A549 treated with RU486 at 1 μM for 4 hours (cell line): ENCODE data around the gene HSD11B1L. TPM values are rescaled to one million over a fixed set of nuclear protein-coding genes. Genes with fewer than 3 reads are reported as not detected.

Source experiments
- total RNA-seq: library from RNA; stranded (reverse); fragments of 200-300 nt; extraction: Qiagen RNA extraction; gene quantifications from 5 replicates; pipeline ENCODE4 v1.2.3, GENCODE V29; 2022; ENCODE audit warnings: low read depth

HSD11B1L gene
- 2.8 to 5.2 TPM (median 4.5 TPM) in 5 replicates for total RNA-seq

GRCh38 chr19:5680437-5681368 is at the start of gene HSD11B1L, which contains the start of gene MICOS13:
HSD11B1L (plus strand) TSS chr19:5681027; CDS start chr19:5684833, 3,806 bp downstream.
MICOS13 (minus strand) TSS chr19:5680516; CDS start chr19:5680486, 30 bp downstream.

GRCh38 chr19:5690125-5690954 is 9.5 kb downstream of the HSD11B1L start, which contains the start of gene RPL36:
RPL36 (plus strand) TSS chr19:5690295; CDS start chr19:5690508, 213 bp downstream.

GRCh38 chr19:5719961-5720790 is 39.3 kb downstream of the HSD11B1L start, which contains the start of the genes CATSPERD and LONP1:
CATSPERD (plus strand) TSS chr19:5720637; CDS start chr19:5720738, 101 bp downstream.
LONP1 (minus strand) TSS chr19:5720146; CDS start chr19:5720132, 14 bp downstream.

Other genes with a start within 250 kb of the HSD11B1L start
- not detected in 5 replicates for gene ZNRF4, start 225.6 kb upstream of the HSD11B1L start, total RNA-seq
- gene TINCR, start 113.1 kb upstream of the HSD11B1L start, total RNA-seq, result 2.0 to 3.1 TPM (median 2.6 TPM) in 5 replicates
- gene SAFB2, start 58.3 kb upstream of the HSD11B1L start, total RNA-seq, result 26.6 to 43.7 TPM (median 37.3 TPM) in 5 replicates
- 53.9 to 60.1 TPM (median 57.1 TPM) in 5 replicates for gene SAFB, start 57.9 kb upstream of the HSD11B1L start, total RNA-seq
- 45.1 to 70.1 TPM (median 66.8 TPM) in 5 replicates for gene MICOS13, start 511 bp upstream of the HSD11B1L start, total RNA-seq
- 735 to 913 TPM (median 777 TPM) in 5 replicates for gene RPL36, start 9.3 kb downstream of the HSD11B1L start, total RNA-seq
- gene LONP1, start 39.1 kb downstream of the HSD11B1L start, total RNA-seq, result 44.8 to 62.0 TPM (median 59.6 TPM) in 5 replicates
- gene CATSPERD, start 39.6 kb downstream of the HSD11B1L start, total RNA-seq, result not detected in 5 replicates
- gene PRR22, start 103.7 kb downstream of the HSD11B1L start, total RNA-seq, result 1.7 to 3.5 TPM (median 2.5 TPM) in 5 replicates
- 28.4 to 34.0 TPM (median 31.9 TPM) in 5 replicates for gene DUS3L, start 110.1 kb downstream of the HSD11B1L start, total RNA-seq
- 0.37 to 0.89 TPM (median 0.58 TPM) in 5 replicates for gene NRTN, start 124.0 kb downstream of the HSD11B1L start, total RNA-seq
- not detected in 5 replicates for gene FUT6, start 158.7 kb downstream of the HSD11B1L start, total RNA-seq
- 0.12 to 0.15 TPM in 2 of 5 replicates, not detected in the others for gene FUT3, start 170.4 kb downstream of the HSD11B1L start, total RNA-seq
- not detected in 5 replicates for gene FUT5, start 189.5 kb downstream of the HSD11B1L start, total RNA-seq
- 204 to 303 TPM (median 278 TPM) in 5 replicates for gene NDUFA11, start 222.8 kb downstream of the HSD11B1L start, total RNA-seq
- 0.29 to 0.79 TPM (median 0.41 TPM) in 5 replicates for gene VMAC, start 223.8 kb downstream of the HSD11B1L start, total RNA-seq
- gene CAPS, start 233.2 kb downstream of the HSD11B1L start, total RNA-seq, result 0.59 to 1.3 TPM (median 0.92 TPM) in 5 replicates